AG10803 (cell line): ENCODE results near the gene HDAC2.

Experiments
- DNase-seq: peaks from one replicate; pipeline ENCODE4 v3.0.0; 2010; ENCODE audit warnings: low read depth
- H3K4me3 ChIP-seq: 2 replicates; pipeline ENCODE4 v1.5.1; 2011; ENCODE audit warnings: mild to moderate bottlenecking, low read length, control low read depth
- CTCF ChIP-seq: conservative IDR thresholded peaks from 2 replicates; pipeline ENCODE4 v1.5.1; 2011; ENCODE audit warnings: mild to moderate bottlenecking, low read length, control low read depth, inconsistent platforms

Gene HDAC2

GRCh38 chr6:113909224-113909856, 61.6 kb downstream of the HDAC2 start:
- peak; percentile 68 for TF ChIP-seq CTCF
- DNase-seq, result peak; percentile 83
- no peak overlapping the region for H3K4me3 ChIP-seq

GRCh38 chr6:113908801-113909200, 62.1 kb downstream of the HDAC2 start:
- no peak overlapping the region for H3K4me3 ChIP-seq
- TF ChIP-seq CTCF, result no peak
- peak; percentile 28 for DNase-seq

GRCh38 chr6:113907102-113907815, 63.7 kb downstream of the HDAC2 start:
- DNase-seq, result no peak
- H3K4me3 ChIP-seq, result no peak overlapping the region
- peak; percentile 18; the same call in 1 of the 2 replicates for TF ChIP-seq CTCF

GRCh38 chr6:113903666-113904330, 67.2 kb downstream of the HDAC2 start:
- no peak overlapping the region for H3K4me3 ChIP-seq
- no peak for TF ChIP-seq CTCF
- DNase-seq, result peak; percentile 53

- TF ChIP-seq CTCF, result no peak
- H3K4me3 ChIP-seq, result no peak overlapping the region
- DNase-seq, result peak; percentile 31
Observed at GRCh38 chr6:113901482-113901881, 69.5 kb downstream of the HDAC2 start.

GRCh38 chr6:113894712-113895674, 76.0 kb downstream of the HDAC2 start:
- no peak for TF ChIP-seq CTCF

More at GRCh38 chr6:113894712-113895674, 76.0 kb downstream of the HDAC2 start:
- DNase-seq, result peak; percentile 44
- H3K4me3 ChIP-seq, result no peak overlapping the region
